Panc1 (cell line): ENCODE results near the gene KCNH5. TPM values are rescaled to one million over a fixed set of nuclear protein-coding genes. Genes with fewer than 3 reads are reported as not detected.

Experiments used
- ATAC-seq: fragments of 200-7000 bp; cut with Tn5 transposase; 2 replicates; pipeline ENCODE4 v1.9.1; 2020; ENCODE audit warnings: mild to moderate bottlenecking, moderate library complexity
- BruUV-seq: library from RNA; stranded (reverse); fragments of 400-500 nt; replicated peaks from 2 replicates; lab custom pipeline; 2021; lab: Mats Ljungman, UMichigan
- CTCF ChIA-PET: fragments of 300-600 bp; sonication (Branson Sonifier 250); formaldehyde crosslinking; loops from one replicate; lab custom pipeline; 2022; ENCODE audit warnings: antibody characterized with exemption; lab: Charles Lee
- POLR2A ChIA-PET: fragments of 300-600 bp; sonication (Branson Sonifier 250); formaldehyde crosslinking; loops from one replicate; lab custom pipeline; 2022; ENCODE audit warnings: antibody characterized with exemption; lab: Charles Lee
- DNase-seq: peaks from one replicate; pipeline ENCODE4 v3.0.0-alpha.2; 2010; ENCODE audit warnings: low read depth, low spot score
- H3K27ac ChIP-seq: 2 replicates; pipeline ENCODE4 v1.5.1; 2011; ENCODE audit warnings: mild to moderate bottlenecking, low read length, inconsistent platforms
- H3K27me3 ChIP-seq: fragments of 200-500 bp; sonication (Bioruptor generic); 2 replicates; pipeline ENCODE4 v1.6.0; 2014; ENCODE audit warnings: low read length, inconsistent platforms; ENCODE audit not compliant: control insufficient read depth, insufficient read depth
- H3K36me3 ChIP-seq: fragments of 200-500 bp; sonication (Bioruptor generic); 2 replicates; pipeline ENCODE4 v1.5.1; 2014; ENCODE audit warnings: inconsistent platforms, mild to moderate bottlenecking, low read length, moderate library complexity; ENCODE audit not compliant: control insufficient read depth, insufficient read depth
- H3K4me1 ChIP-seq: 2 replicates; pipeline ENCODE4 v1.5.1; 2011; ENCODE audit warnings: inconsistent platforms, mild to moderate bottlenecking, low read length, moderate library complexity; ENCODE audit not compliant: control insufficient read depth, insufficient read depth
- H3K4me3 ChIP-seq, 2 experiments: 2 replicates each; pipeline ENCODE4 v1.5.1; 2011 to 2012; ENCODE audit warnings: low read depth in 2 of 2, low read length in 2 of 2, mild to moderate bottlenecking in 2 of 2, inconsistent platforms in 1 of 2, moderate library complexity in 1 of 2
- H3K9me3 ChIP-seq: fragments of 200-500 bp; sonication (Bioruptor generic); 2 replicates; pipeline ENCODE4 v1.5.1; 2014; ENCODE audit warnings: low read depth, mild to moderate bottlenecking, inconsistent platforms, low read length, moderate library complexity; ENCODE audit not compliant: control insufficient read depth, insufficient read depth
- POLR2AphosphoS5 ChIP-seq: IDR thresholded peaks from 2 replicates; pipeline ENCODE4 v1.6.1; 2012; ENCODE audit warnings: mild to moderate bottlenecking, low read depth, low read length, moderate library complexity
- SIN3A ChIP-seq: IDR thresholded peaks from 2 replicates; pipeline ENCODE4 v1.6.1; 2012; ENCODE audit warnings: low read depth, mild to moderate bottlenecking, low read length, moderate library complexity, borderline replicate concordance; ENCODE audit not compliant: insufficient read depth
- TCF7L2 ChIP-seq: IDR thresholded peaks from 2 replicates; pipeline ENCODE4 v1.6.1; 2011; ENCODE audit warnings: mild to moderate bottlenecking, low read depth, low read length, inconsistent platforms
- in situ Hi-C: cut with HindIII; loops from 2 replicates; pipeline ENCODE4 v1.10.0; 2016; ENCODE audit warnings: low sequenced_read_pairs, low pct_unique_long_range_greater_than_20kb
- intact Hi-C: fragments of 100-400 bp; cut with micrococcal nuclease; formaldehyde crosslinking; loops from one replicate; pipeline ENCODE4 v1.10.0; 2022; ENCODE audit not compliant: unreplicated experiment
- total RNA-seq: library from RNA; stranded (reverse); gene quantifications from one replicate; pipeline ENCODE4 v1.2.1, GENCODE V29; 2021; ENCODE audit not compliant: unreplicated experiment
- TF ChIP-seq, protein P1 (sequence below), 2 experiments: IDR thresholded peaks; 2 replicates each; pipeline ENCODE4 v1.6.1; 2011 to 2012; ENCODE audit warnings: low read depth in 2 of 2, control low read depth in 1 of 2, low read length in 1 of 2, mild to moderate bottlenecking in 1 of 2, moderate library complexity in 1 of 2; ENCODE audit not compliant: insufficient read depth in 1 of 2
- TF ChIP-seq, protein P2 (sequence below): fragments of 450-650 bp; IDR thresholded peaks from 2 replicates; pipeline ENCODE4 v1.5.1; 2017; ENCODE audit warnings: mild to moderate bottlenecking

KCNH5 gene
- total RNA-seq, 1 experiment from 2014 or later = not detected

- ATAC-seq (peak; percentile 99), DNase-seq (peak; percentile 74)
- CTCF ChIA-PET = no interaction called here
- Histone ChIP-seq H3K9me3 (no peaks in the 10 kb centered on the region; the same call in 1 of the 2 replicates), H3K4me1 (peaks cover 9% of the 10 kb centered on the region; the same call in 1 of the 2 replicates), H3K27ac (peak overlapping the region; percentile 63; the same call in 1 of the 2 replicates), H3K36me3 (no peaks in the 10 kb centered on the region), H3K4me3 (no peak overlapping the region), H3K27me3 (no peaks in the 10 kb centered on the region)
- in situ Hi-C loops = no loop called here
- POLR2A ChIA-PET = no interaction called here
- no peak for TF ChIP-seq SIN3A
- TF ChIP-seq, protein P1, sequence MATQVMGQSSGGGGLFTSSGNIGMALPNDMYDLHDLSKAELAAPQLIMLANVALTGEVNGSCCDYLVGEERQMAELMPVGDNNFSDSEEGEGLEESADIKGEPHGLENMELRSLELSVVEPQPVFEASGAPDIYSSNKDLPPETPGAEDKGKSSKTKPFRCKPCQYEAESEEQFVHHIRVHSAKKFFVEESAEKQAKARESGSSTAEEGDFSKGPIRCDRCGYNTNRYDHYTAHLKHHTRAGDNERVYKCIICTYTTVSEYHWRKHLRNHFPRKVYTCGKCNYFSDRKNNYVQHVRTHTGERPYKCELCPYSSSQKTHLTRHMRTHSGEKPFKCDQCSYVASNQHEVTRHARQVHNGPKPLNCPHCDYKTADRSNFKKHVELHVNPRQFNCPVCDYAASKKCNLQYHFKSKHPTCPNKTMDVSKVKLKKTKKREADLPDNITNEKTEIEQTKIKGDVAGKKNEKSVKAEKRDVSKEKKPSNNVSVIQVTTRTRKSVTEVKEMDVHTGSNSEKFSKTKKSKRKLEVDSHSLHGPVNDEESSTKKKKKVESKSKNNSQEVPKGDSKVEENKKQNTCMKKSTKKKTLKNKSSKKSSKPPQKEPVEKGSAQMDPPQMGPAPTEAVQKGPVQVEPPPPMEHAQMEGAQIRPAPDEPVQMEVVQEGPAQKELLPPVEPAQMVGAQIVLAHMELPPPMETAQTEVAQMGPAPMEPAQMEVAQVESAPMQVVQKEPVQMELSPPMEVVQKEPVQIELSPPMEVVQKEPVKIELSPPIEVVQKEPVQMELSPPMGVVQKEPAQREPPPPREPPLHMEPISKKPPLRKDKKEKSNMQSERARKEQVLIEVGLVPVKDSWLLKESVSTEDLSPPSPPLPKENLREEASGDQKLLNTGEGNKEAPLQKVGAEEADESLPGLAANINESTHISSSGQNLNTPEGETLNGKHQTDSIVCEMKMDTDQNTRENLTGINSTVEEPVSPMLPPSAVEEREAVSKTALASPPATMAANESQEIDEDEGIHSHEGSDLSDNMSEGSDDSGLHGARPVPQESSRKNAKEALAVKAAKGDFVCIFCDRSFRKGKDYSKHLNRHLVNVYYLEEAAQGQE (IDR thresholded peaks at IDR 0.05; ENCODE audit: insufficient read depth in 1 of 2, low read depth in 2 of 2, low read length in 1 of 2) = no peak
- TF ChIP-seq, protein P2, sequence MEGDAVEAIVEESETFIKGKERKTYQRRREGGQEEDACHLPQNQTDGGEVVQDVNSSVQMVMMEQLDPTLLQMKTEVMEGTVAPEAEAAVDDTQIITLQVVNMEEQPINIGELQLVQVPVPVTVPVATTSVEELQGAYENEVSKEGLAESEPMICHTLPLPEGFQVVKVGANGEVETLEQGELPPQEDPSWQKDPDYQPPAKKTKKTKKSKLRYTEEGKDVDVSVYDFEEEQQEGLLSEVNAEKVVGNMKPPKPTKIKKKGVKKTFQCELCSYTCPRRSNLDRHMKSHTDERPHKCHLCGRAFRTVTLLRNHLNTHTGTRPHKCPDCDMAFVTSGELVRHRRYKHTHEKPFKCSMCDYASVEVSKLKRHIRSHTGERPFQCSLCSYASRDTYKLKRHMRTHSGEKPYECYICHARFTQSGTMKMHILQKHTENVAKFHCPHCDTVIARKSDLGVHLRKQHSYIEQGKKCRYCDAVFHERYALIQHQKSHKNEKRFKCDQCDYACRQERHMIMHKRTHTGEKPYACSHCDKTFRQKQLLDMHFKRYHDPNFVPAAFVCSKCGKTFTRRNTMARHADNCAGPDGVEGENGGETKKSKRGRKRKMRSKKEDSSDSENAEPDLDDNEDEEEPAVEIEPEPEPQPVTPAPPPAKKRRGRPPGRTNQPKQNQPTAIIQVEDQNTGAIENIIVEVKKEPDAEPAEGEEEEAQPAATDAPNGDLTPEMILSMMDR = no peak
- TF ChIP-seq POLR2AphosphoS5 = no peak; the same call in 1 of the 2 replicates
- TF ChIP-seq TCF7L2 = no peak
- intact Hi-C loops = no loop called here
- BruUV-seq = no TSS peak
These were observed 353.4 kb downstream of the KCNH5 start for GRCh38 chr14:62691647-62692489.

- DNase-seq (no peak), ATAC-seq (0 out of 2 replicates have a peak, but pooled peaks have one; percentile 47)
- H3K36me3 ChIP-seq = no peaks in the 10 kb centered on the region
- no TSS peak for BruUV-seq
- CTCF ChIA-PET = no interaction called here
- intact Hi-C loops = no loop called here
- no peaks in the 10 kb centered on the region; the same call in 1 of the 2 replicates for H3K9me3 ChIP-seq
- POLR2A ChIA-PET = no interaction called here
- TF ChIP-seq, protein P1 (IDR thresholded peaks at IDR 0.05; ENCODE audit: insufficient read depth in 1 of 2, low read depth in 2 of 2, low read length in 1 of 2) = no peak
- TF ChIP-seq SIN3A (no peak), POLR2AphosphoS5 (no peak), TCF7L2 (no peak)
- TF ChIP-seq, protein P2 = no peak
- in situ Hi-C loops = no loop called here
- no peak overlapping the region for H3K4me3 ChIP-seq
- no peaks in the 10 kb centered on the region for H3K27me3 ChIP-seq
- peaks cover 9% of the 10 kb centered on the region; the same call in 1 of the 2 replicates for H3K4me1 ChIP-seq
- H3K27ac ChIP-seq = no peak overlapping the region
These were observed 355.5 kb downstream of the KCNH5 start for GRCh38 chr14:62689733-62690132.
